Measurements from ENCODE around the gene CRYGS. TPM values are rescaled to one million over a fixed set of nuclear protein-coding genes. Genes with fewer than 3 reads are reported as not detected.
"Not testable (repeated sequence)": the region's sequence is repeated elsewhere in the genome, so short reads cannot be mapped to it uniquely, and the experiment has no call there.

Gene CRYGS
- total RNA-seq, 1 experiment from 2014 or later, result 7.2 TPM

DNA sequence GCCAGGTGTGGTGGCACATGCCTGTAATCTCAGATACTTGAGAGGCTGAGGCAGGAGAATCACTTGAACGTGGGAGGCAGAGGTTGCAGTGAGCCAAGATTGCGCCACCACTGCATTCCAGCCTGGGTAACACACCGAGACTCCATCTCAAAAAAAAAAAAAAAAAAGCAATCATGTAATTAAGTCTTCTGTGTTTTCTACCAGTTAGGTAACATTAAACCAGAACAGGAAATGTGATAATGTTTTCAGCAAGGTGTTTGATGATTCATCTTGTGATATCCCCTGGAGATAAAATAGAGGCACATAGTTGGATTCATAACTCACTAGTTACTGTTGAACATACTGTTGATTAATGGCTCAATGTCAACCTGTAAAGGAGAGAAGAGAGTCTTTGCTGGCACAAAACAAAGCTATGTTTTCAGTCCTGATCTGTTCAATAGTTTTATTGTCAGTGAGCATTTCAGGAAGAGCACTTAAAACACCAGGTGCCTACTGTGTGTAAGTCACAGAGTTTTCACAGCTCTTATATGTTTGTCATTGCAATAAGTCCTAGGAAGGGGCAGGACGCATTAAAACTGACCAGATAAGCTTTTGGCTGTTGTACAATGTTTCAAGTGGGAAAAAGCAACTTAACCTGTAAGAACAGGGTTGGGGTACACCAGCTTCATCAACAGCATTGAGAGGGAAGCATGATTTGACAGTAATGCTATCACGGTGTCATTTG lies 45.8 kb upstream of the CRYGS start:
- Mint-ChIP-seq H3K4me1 (ENCODE audit: low read depth, unreplicated experiment) (peaks cover 53% of the 10 kb centered on the region), H3K36me3 (ENCODE audit: insufficient read depth, unreplicated experiment) (peaks cover 31% of the 10 kb centered on the region), H3K4me3 (ENCODE audit: low read depth, unreplicated experiment) (peak overlapping the region; percentile 36), H3K9me3 (ENCODE audit: low read depth, unreplicated experiment) (no peaks in the 10 kb centered on the region), H3K27ac (ENCODE audit: unreplicated experiment) (peak overlapping the region; percentile 64), H3K27me3 (ENCODE audit: unreplicated experiment) (no peaks in the 10 kb centered on the region)
- CTCF ChIA-PET, result interaction anchor here (0.6 to 3.6 kb wide), 19 partner anchors 10 to 648 kb away, joined by 3 to 61 read pairs (median 6); partner anchors contain the start of genes AHSG and DNAJB11
- TF ChIP-seq, protein P1, sequence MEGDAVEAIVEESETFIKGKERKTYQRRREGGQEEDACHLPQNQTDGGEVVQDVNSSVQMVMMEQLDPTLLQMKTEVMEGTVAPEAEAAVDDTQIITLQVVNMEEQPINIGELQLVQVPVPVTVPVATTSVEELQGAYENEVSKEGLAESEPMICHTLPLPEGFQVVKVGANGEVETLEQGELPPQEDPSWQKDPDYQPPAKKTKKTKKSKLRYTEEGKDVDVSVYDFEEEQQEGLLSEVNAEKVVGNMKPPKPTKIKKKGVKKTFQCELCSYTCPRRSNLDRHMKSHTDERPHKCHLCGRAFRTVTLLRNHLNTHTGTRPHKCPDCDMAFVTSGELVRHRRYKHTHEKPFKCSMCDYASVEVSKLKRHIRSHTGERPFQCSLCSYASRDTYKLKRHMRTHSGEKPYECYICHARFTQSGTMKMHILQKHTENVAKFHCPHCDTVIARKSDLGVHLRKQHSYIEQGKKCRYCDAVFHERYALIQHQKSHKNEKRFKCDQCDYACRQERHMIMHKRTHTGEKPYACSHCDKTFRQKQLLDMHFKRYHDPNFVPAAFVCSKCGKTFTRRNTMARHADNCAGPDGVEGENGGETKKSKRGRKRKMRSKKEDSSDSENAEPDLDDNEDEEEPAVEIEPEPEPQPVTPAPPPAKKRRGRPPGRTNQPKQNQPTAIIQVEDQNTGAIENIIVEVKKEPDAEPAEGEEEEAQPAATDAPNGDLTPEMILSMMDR (IDR thresholded peaks at IDR 0.05; ENCODE audit: unreplicated experiment), result no peak
- BruUV-seq (replicated peaks), result no TSS peak
- intact Hi-C loops (cut with micrococcal nuclease; ENCODE audit: unreplicated experiment), result loop anchor here (1.0 kb wide), 3 partner anchors 16 to 231 kb away; no protein-coding TSS in a partner anchor
- DNase-seq, result peak; percentile 85

DNA sequence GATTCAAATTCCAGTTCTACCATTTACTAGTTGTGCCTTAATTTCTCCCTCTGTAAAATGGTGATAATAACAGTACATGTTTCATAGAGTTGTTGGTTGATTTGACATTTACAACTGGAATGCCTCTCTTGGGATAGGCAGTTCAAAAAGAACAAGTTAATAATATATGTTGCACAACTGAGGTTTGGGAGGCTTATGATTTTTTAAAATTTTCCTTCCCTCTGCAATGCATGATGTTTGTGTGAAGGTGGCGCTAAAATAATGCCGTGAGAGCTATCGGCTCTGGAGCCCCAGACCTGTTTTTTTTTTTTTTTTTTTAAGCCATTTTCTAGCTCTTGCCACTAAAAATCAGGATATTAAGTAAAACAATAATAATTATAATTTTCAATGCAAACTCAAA lies 44.9 kb upstream of the CRYGS start:
- DNase-seq, result peak; percentile 44
- H3K27me3 Mint-ChIP-seq (ENCODE audit: unreplicated experiment), result no peaks in the 10 kb centered on the region
- CTCF ChIA-PET, result interaction anchor here (0.6 to 3.6 kb wide), 12 partner anchors 12 to 555 kb away, joined by 3 to 61 read pairs (median 5); partner anchors contain the start of gene AHSG
- TF ChIP-seq, protein P1 (IDR thresholded peaks at IDR 0.05; ENCODE audit: unreplicated experiment), result peak; percentile 63
- peaks cover 45% of the 10 kb centered on the region for H3K4me1 Mint-ChIP-seq (ENCODE audit: low read depth, unreplicated experiment)
- peak overlapping the region; percentile 64 for H3K27ac Mint-ChIP-seq (ENCODE audit: unreplicated experiment)
- BruUV-seq (replicated peaks), result TSS peak; percentile 2
- intact Hi-C loops (cut with micrococcal nuclease; ENCODE audit: unreplicated experiment), result loop anchor here (1.0 kb wide), 2 partner anchors 164 to 232 kb away; no protein-coding TSS in a partner anchor
- no peak overlapping the region for H3K4me3 Mint-ChIP-seq (ENCODE audit: low read depth, unreplicated experiment)
- H3K9me3 Mint-ChIP-seq (ENCODE audit: low read depth, unreplicated experiment), result no peaks in the 10 kb centered on the region
- H3K36me3 Mint-ChIP-seq (ENCODE audit: insufficient read depth, unreplicated experiment), result peaks cover 38% of the 10 kb centered on the region

DNA sequence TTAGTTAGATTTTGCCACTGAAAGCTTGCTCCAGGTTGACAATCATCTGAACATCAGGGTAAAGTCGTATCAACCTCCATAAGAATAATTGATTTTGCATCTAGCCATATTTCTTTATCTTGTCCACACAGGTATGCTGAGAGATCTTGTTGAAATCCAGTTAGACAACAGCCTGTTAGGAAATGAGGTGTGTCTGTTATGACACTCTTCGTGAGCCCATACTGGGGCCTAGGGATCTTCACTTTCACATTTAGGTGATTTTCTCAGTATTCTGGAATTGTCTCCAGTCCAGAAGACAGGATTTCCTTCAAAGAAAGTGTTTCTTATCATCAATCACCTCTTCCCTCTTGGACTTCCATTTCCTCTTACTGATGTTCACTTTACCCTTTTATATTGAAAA lies 44.5 kb upstream of the CRYGS start:
- peaks cover 43% of the 10 kb centered on the region for H3K36me3 Mint-ChIP-seq (ENCODE audit: insufficient read depth, unreplicated experiment)
- no peaks in the 10 kb centered on the region for H3K9me3 Mint-ChIP-seq (ENCODE audit: low read depth, unreplicated experiment)
- peak overlapping the region; percentile 64 for H3K27ac Mint-ChIP-seq (ENCODE audit: unreplicated experiment)
- BruUV-seq (replicated peaks), result no TSS peak
- H3K27me3 Mint-ChIP-seq (ENCODE audit: unreplicated experiment), result no peaks in the 10 kb centered on the region
- CTCF ChIA-PET, result interaction anchor here (0.6 to 3.6 kb wide), 8 partner anchors 14 to 239 kb away, joined by 3 to 61 read pairs (median 5); partner anchors contain the start of gene AHSG
- peaks cover 42% of the 10 kb centered on the region for H3K4me1 Mint-ChIP-seq (ENCODE audit: low read depth, unreplicated experiment)
- intact Hi-C loops (cut with micrococcal nuclease; ENCODE audit: unreplicated experiment), result loop anchor here (1.0 kb wide), 2 partner anchors 165 to 233 kb away; no protein-coding TSS in a partner anchor
- peak; percentile 24 for DNase-seq
- no peak overlapping the region for H3K4me3 Mint-ChIP-seq (ENCODE audit: low read depth, unreplicated experiment)
- TF ChIP-seq, protein P1 (IDR thresholded peaks at IDR 0.05; ENCODE audit: unreplicated experiment), result no peak

DNA sequence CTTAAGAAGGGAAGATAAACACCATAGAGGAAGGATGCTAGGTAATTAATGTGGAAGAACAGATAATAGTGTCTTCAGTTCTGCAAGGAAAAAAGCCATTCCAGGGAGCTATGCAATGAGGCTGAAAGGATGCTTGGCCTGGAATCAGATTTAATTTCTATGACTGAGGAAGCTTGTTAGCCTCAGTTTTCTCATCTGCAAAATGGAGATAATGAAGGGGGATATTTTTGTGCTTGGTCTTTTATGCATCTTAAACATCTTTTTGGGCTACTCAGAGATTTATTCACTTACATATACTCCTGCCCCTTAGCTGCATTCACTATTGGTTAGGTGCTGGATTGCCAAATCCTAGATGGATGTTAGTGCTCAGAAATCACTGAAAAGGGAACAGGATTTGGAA lies 43.0 kb upstream of the CRYGS start:
- no peak overlapping the region for H3K4me3 Mint-ChIP-seq (ENCODE audit: low read depth, unreplicated experiment)
- H3K27ac Mint-ChIP-seq (ENCODE audit: unreplicated experiment), result peak overlapping the region; percentile 22
- peaks cover 56% of the 10 kb centered on the region for H3K36me3 Mint-ChIP-seq (ENCODE audit: insufficient read depth, unreplicated experiment)
- no peaks in the 10 kb centered on the region for H3K9me3 Mint-ChIP-seq (ENCODE audit: low read depth, unreplicated experiment)
- CTCF ChIA-PET, result interaction anchor here (0.6 kb wide), 1 partner anchor 382 kb away, joined by 3 read pairs; no protein-coding TSS in a partner anchor
- no peaks in the 10 kb centered on the region for H3K27me3 Mint-ChIP-seq (ENCODE audit: unreplicated experiment)
- intact Hi-C loops (cut with micrococcal nuclease; ENCODE audit: unreplicated experiment), result no loop called here
- no TSS peak for BruUV-seq (replicated peaks)
- TF ChIP-seq, protein P1 (IDR thresholded peaks at IDR 0.05; ENCODE audit: unreplicated experiment), result no peak
- no peak for DNase-seq
- peaks cover 42% of the 10 kb centered on the region for H3K4me1 Mint-ChIP-seq (ENCODE audit: low read depth, unreplicated experiment)

DNA sequence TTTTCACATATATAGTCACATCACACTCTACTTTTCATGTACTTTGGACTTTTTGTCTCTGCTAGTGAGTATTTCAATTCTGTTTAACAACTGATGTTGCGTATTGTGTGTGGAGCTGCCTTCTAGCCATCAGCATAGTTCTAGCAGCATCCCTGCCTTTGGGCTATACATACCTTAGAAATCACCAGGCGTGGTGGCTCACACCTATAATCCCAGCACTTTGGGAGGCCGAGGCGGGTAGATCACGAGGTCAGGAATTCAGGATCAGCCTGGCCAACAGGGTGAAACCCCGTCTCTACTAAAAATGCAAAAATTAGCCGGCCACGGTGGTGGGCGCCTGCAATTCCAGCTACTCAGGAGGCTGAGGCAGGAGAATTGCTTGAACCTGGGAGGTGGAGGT lies 42.1 kb upstream of the CRYGS start:
- DNase-seq; H3K27ac Mint-ChIP-seq (ENCODE audit: unreplicated experiment); H3K27me3 Mint-ChIP-seq (ENCODE audit: unreplicated experiment); CTCF ChIA-PET; BruUV-seq (replicated peaks); H3K4me3 Mint-ChIP-seq (ENCODE audit: low read depth, unreplicated experiment); intact Hi-C loops (cut with micrococcal nuclease; ENCODE audit: unreplicated experiment); H3K9me3 Mint-ChIP-seq (ENCODE audit: low read depth, unreplicated experiment): not testable (repeated sequence)
- peaks cover 65% of the 10 kb centered on the region for H3K36me3 Mint-ChIP-seq (ENCODE audit: insufficient read depth, unreplicated experiment)
- peaks cover 32% of the 10 kb centered on the region for H3K4me1 Mint-ChIP-seq (ENCODE audit: low read depth, unreplicated experiment)
